PC-3 (cell line): Measurements from ENCODE around the gene TTC7B. TPM values are rescaled to one million over a fixed set of nuclear protein-coding genes. Genes with fewer than 3 reads are reported as not detected.
"Not testable (repeated sequence)": the region's sequence is repeated elsewhere in the genome, so short reads cannot be mapped to it uniquely, and the experiment has no call there.

Experiments used
- ATAC-seq: fragments of 200-7000 bp; cut with Tn5 transposase; 2 replicates; pipeline ENCODE4 v1.9.1; 2020; ENCODE audit warnings: mild to moderate bottlenecking, moderate library complexity
- BruUV-seq: library from RNA; stranded (reverse); fragments of 400-500 nt; replicated peaks from 2 replicates; lab custom pipeline; 2021; lab: Mats Ljungman, UMichigan
- CTCF ChIA-PET: fragments of 300-600 bp; sonication (Branson Sonifier 250); formaldehyde crosslinking; loops from one replicate; lab custom pipeline; 2022; ENCODE audit warnings: antibody characterized with exemption; lab: Charles Lee
- POLR2A ChIA-PET: fragments of 300-600 bp; sonication (Branson Sonifier 250); formaldehyde crosslinking; loops from one replicate; lab custom pipeline; 2022; ENCODE audit warnings: antibody characterized with exemption; ENCODE audit not compliant: unreplicated experiment; lab: Charles Lee
- DNase-seq: peaks from one replicate; pipeline ENCODE4 v3.0.0-alpha.2; 2015
- H2AFZ ChIP-seq: fragments of 300-600 bp; sonication (generic); 2 replicates; pipeline ENCODE4 v1.6.0; 2016; ENCODE audit warnings: antibody characterized with exemption, low read length
- H3F3A ChIP-seq: fragments of 300-600 bp; sonication (generic); one replicate; pipeline ENCODE4 v1.6.0; 2017; ENCODE audit warnings: antibody characterized with exemption, low read length, control low read depth, mild to moderate bottlenecking; ENCODE audit not compliant: unreplicated experiment
- H3K27ac ChIP-seq: fragments of 300-600 bp; sonication (generic); 2 replicates; pipeline ENCODE4 v1.5.1; 2016; ENCODE audit warnings: mild to moderate bottlenecking, low read length
- H3K27me3 ChIP-seq: fragments of 300-600 bp; sonication (generic); 2 replicates; pipeline ENCODE4 v1.6.1; 2016; ENCODE audit warnings: low read length, mixed read lengths
- H3K36me3 ChIP-seq: fragments of 300-600 bp; sonication (generic); 2 replicates; pipeline ENCODE4 v1.6.1; 2016; ENCODE audit warnings: low read depth, mixed run types, low read length, mixed read lengths
- H3K4me1 ChIP-seq: fragments of 300-600 bp; sonication (generic); 2 replicates; pipeline ENCODE4 v1.5.1; 2016; ENCODE audit warnings: low read length; ENCODE audit not compliant: insufficient read depth
- H3K4me2 ChIP-seq: fragments of 300-600 bp; sonication (generic); 2 replicates; pipeline ENCODE4 v1.6.0; 2016; ENCODE audit warnings: low read length
- H3K4me3 ChIP-seq: fragments of 300-600 bp; sonication (generic); 2 replicates; pipeline ENCODE4 v1.5.1; 2016; ENCODE audit warnings: mild to moderate bottlenecking, low read length, mixed read lengths
- H3K79me2 ChIP-seq: fragments of 300-600 bp; sonication (generic); 2 replicates; pipeline ENCODE4 v1.6.1; 2017; ENCODE audit warnings: low read length, mixed read lengths
- H3K9ac ChIP-seq: fragments of 300-600 bp; sonication (generic); 2 replicates; pipeline ENCODE4 v1.6.0; 2016; ENCODE audit warnings: mild to moderate bottlenecking, low read length
- H3K9me2 ChIP-seq: fragments of 300-600 bp; sonication (generic); replicated peaks from 2 replicates; pipeline ENCODE4 v1.6.1; 2016; ENCODE audit warnings: mixed run types, low read length, mixed read lengths
- H3K9me3 ChIP-seq: fragments of 300-600 bp; sonication (generic); 2 replicates; pipeline ENCODE4 v1.6.1; 2016; ENCODE audit warnings: low read length, mixed read lengths
- H4K20me1 ChIP-seq: fragments of 300-600 bp; sonication (generic); 2 replicates; pipeline ENCODE4 v1.6.1; 2016; ENCODE audit warnings: low read length, mixed read lengths
- CTCF ChIP-seq: fragments of 300-600 bp; sonication (generic); conservative IDR thresholded peaks from 2 replicates; pipeline ENCODE4 v1.5.1; 2017; ENCODE audit warnings: antibody characterized with exemption, low read depth, mild to moderate bottlenecking, low read length
- EZH2 ChIP-seq: fragments of 300-600 bp; sonication (generic); IDR thresholded peaks from one replicate; pipeline ENCODE4 v1.6.1; 2017; ENCODE audit warnings: antibody characterized with exemption, mild to moderate bottlenecking, low read length; ENCODE audit not compliant: unreplicated experiment
- EZH2phosphoT487 ChIP-seq: fragments of 300-600 bp; sonication (generic); IDR thresholded peaks from 2 replicates; pipeline ENCODE4 v1.6.1; 2018; ENCODE audit warnings: mild to moderate bottlenecking, antibody characterized with exemption, low read length, borderline replicate concordance
- intact Hi-C: fragments of 100-400 bp; cut with micrococcal nuclease; formaldehyde crosslinking; loops from 2 replicates; pipeline ENCODE4 v1.9.0; 2023
- total RNA-seq: library from RNA; depleted of rRNA; stranded (reverse); fragments of >200 nt; gene quantifications from 2 replicates; pipeline ENCODE4 v1.2.3, GENCODE V29; 2014

The TTC7B gene
- total RNA-seq, 1 experiment from 2014 or later = 45.6 TPM

- H3K27me3 ChIP-seq, intact Hi-C loops, H3K79me2 ChIP-seq, DNase-seq, H3K9ac ChIP-seq, H3K4me3 ChIP-seq, H3K4me2 ChIP-seq, H3K9me2 ChIP-seq, H3K27ac ChIP-seq, H3K9me3 ChIP-seq, H3F3A ChIP-seq, H3K36me3 ChIP-seq, POLR2A ChIA-PET, ATAC-seq, H2AFZ ChIP-seq, CTCF ChIA-PET, H4K20me1 ChIP-seq, BruUV-seq: not testable (repeated sequence)
- peaks cover 11% of the 10 kb centered on the region for H3K4me1 ChIP-seq
Observed at GRCh38 chr14:90525353-90526028, 290.7 kb downstream of the TTC7B start.

- Histone ChIP-seq H2AFZ (no peak overlapping the region), H3K79me2 (no peaks in the 10 kb centered on the region), H3K9me2 (no peaks in the 10 kb centered on the region), H3K36me3 (no peaks in the 10 kb centered on the region), H4K20me1 (no peaks in the 10 kb centered on the region), H3K4me3 (no peak overlapping the region), H3K4me1 (peaks cover 11% of the 10 kb centered on the region), H3F3A (no peaks in the 10 kb centered on the region), H3K27me3 (no peaks in the 10 kb centered on the region), H3K4me2 (no peak overlapping the region), H3K9ac (no peak overlapping the region), H3K9me3 (no peaks in the 10 kb centered on the region), H3K27ac (no peak overlapping the region)
- TF ChIP-seq CTCF (no peak), EZH2phosphoT487 (no peak), EZH2 (no peak)
- DNase-seq = no peak
- ChIA-PET POLR2A (no interaction called here), CTCF (interaction anchor here (1.0 kb wide), 1 partner anchor 10 kb away, joined by 5 read pairs; no protein-coding TSS in a partner anchor)
- intact Hi-C loops = no loop called here
- ATAC-seq = no peak
- BruUV-seq = no TSS peak
Observed at GRCh38 chr14:90523961-90524875, 292.0 kb downstream of the TTC7B start.

GRCh38 chr14:90523544-90523943 is 292.7 kb downstream of the TTC7B start:
- ATAC-seq = peak; percentile 6; the same call in 1 of the 2 replicates
- peak; percentile 56 for DNase-seq
- Histone ChIP-seq H3K9me3 (no peaks in the 10 kb centered on the region), H3K4me1 (peaks cover 11% of the 10 kb centered on the region), H4K20me1 (no peaks in the 10 kb centered on the region), H3K27ac (no peak overlapping the region), H3K9me2 (no peaks in the 10 kb centered on the region), H3K36me3 (no peaks in the 10 kb centered on the region), H3K4me2 (no peak overlapping the region), H3K27me3 (no peaks in the 10 kb centered on the region), H3F3A (no peaks in the 10 kb centered on the region), H3K9ac (no peak overlapping the region), H3K4me3 (no peak overlapping the region), H2AFZ (no peak overlapping the region), H3K79me2 (no peaks in the 10 kb centered on the region)
- ChIA-PET CTCF (interaction anchor here (1.0 kb wide), 1 partner anchor 10 kb away, joined by 5 read pairs; no protein-coding TSS in a partner anchor), POLR2A (no interaction called here)
- intact Hi-C loops = no loop called here
- BruUV-seq = no TSS peak
- TF ChIP-seq EZH2phosphoT487 (no peak), CTCF (no peak), EZH2 (no peak)
